Stimulated activated CD4-positive, alpha-beta T cell treated with anti-CD3 and anti-CD28 coated beads, TNF-alpha, amount 100 ng/mL, for 48 hours (primary cell): ENCODE results near the gene FXYD4.
"Not testable (repeated sequence)": the region's sequence is repeated elsewhere in the genome, so short reads cannot be mapped to it uniquely, and the experiment has no call there.

ENCODE experiments used
- DNase-seq, 3 donors: peaks; one replicate each; pipeline ENCODE4 v3.0.0-alpha.2; 2020; ENCODE audit warnings: low read depth in 3 of 3

The FXYD4 gene

DNA sequence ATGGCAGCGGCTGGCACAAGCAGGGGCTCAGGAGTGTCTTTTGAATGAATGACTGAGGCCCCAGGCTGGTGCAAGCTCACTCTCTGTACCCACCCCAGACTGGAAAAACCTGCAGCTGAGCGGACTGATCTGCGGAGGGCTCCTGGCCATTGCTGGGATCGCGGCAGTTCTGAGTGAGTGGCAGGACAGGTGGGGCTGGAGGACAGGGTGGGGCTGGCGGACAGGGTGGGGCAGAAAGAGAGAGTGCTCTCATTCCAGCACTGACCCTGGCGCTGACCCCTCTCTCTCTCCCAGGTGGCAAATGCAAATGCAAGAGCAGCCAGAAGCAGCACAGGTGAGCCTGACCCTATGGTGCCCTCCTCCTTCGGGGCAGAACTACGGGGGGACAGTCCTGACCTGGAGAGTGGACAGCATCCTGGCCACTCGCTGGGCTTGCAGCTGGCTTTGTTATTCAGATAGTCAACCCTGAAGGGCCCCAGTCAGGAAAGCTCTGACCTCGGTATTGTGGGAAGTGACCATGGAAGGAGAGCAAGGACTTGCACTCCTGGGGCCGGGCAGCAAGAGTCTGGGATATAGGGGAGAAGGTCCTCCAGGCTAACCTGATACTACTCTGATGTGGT, 4.1 kb downstream of the FXYD4 start:
- DNase-seq = no peak

DNA sequence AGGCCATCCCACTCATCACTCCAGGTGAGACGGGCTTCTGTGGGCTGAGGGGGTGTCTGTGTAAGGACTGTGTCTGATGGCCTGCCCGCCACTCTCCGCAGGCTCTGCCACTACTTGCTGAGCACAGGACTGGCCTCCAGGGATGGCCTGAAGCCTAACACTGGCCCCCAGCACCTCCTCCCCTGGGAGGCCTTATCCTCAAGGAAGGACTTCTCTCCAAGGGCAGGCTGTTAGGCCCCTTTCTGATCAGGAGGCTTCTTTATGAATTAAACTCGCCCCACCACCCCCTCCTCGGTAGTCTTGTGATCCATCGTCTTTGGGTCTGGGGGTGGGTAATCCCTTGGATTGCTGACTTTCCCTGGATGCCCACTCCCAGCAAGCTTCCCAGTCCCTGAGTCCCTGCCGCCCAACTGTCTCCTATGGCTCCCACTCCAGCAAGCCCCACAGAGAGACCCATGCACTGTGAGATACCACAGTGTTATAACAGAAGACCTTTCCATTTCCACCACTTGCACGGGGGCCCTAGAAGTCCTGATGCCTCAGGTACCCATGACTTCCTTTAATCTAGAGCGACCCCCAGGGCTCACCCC, 4.7 kb downstream of the FXYD4 start:
- no peak for DNase-seq

- no peak for DNase-seq
Measured at GRCh38 chr10:43376828-43377423, 5.5 kb downstream of the FXYD4 start.

DNA sequence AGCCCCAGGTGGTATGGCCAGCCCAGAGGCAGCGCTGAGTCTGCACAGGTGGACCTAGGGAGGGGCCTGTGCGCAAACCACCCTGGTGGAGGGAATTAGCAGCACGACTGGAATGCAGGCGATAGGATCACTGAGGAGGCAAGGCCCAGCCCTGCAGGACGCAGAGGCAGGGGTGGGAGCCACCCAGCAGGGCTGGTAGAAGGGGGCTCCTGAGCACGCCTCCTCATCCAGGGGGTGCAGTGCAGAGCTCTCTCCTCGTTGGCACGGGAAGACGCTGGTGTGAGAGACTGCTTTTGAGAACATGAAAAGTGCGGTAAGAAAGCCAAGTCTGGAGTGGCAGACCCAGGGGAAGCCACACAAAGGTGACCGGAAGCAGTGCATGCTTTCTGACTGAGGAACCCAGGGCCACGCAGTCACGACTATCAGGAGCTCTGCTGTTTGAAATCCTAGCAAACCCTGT, 6.0 kb downstream of the FXYD4 start:
- DNase-seq = no peak

GRCh38 chr10:43380610-43381222, 9.3 kb downstream of the FXYD4 start:
- no peak for DNase-seq

GRCh38 chr10:43383204-43383971, 12.0 kb downstream of the FXYD4 start:
- no peak for DNase-seq

- no peak for DNase-seq
Measured at GRCh38 chr10:43384252-43385221, 13.1 kb downstream of the FXYD4 start.

- DNase-seq = no peak
Measured at GRCh38 chr10:43385412-43386004, 14.1 kb downstream of the FXYD4 start.

- no peak for DNase-seq
Measured at GRCh38 chr10:43386549-43386948, 15.1 kb downstream of the FXYD4 start.

DNA sequence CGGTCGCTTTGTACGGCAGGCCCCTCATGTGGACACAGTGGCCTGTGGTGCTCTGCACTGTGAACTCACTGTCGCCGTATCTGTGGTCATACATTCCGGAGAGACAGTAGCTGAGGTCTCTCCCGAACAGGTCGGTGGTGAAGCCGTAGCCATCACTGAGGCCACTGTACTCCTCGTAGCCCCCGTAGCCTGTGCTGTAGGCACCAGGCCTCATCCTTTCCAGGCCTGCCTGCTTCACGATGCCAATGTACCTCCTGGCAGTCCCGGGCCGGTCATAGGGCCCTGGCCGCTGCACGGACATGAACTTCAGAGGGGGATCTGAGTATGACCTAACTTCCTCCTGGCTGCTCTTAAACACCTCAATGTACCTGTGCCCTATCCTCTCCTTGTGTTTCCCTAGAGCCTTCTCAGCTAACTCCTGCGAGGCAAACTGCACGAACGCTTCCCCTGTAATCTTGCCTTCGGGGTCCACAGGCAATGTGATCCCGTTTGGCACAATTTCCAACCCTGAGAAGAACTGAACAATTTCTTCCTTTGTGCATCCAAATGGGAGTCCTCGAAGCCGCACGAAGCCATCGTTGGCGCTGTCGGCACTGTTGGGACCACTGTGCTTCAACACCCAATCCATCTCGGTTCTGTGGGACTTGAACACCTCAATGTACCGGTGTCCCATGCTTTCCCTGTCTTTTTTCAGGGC, 15.7 kb downstream of the FXYD4 start:
- no peak for DNase-seq

GRCh38 chr10:43387678-43388032, 16.2 kb downstream of the FXYD4 start:
- DNase-seq = no peak

- DNase-seq = no peak
Measured at GRCh38 chr10:43389867-43390266, 18.4 kb downstream of the FXYD4 start.

DNA sequence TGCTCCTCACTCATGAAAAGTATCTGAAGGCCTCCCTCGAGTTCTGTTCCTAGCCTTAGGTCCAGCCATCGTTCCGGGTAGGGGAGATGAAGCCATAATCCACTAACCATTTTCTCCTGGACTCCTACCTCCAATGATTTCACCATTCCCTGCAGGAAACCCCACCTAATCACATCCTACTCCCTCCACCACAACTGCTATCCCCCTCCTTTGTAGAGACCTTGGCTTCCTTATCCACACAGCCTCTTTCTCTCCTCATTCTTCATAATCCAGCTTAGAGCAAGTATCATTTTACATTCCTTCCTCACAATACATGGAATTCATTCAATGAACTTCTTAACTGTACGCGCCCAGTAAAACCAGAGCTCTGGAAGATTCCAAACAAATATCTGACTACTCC, 18.9 kb downstream of the FXYD4 start:
- DNase-seq = no peak

DNA sequence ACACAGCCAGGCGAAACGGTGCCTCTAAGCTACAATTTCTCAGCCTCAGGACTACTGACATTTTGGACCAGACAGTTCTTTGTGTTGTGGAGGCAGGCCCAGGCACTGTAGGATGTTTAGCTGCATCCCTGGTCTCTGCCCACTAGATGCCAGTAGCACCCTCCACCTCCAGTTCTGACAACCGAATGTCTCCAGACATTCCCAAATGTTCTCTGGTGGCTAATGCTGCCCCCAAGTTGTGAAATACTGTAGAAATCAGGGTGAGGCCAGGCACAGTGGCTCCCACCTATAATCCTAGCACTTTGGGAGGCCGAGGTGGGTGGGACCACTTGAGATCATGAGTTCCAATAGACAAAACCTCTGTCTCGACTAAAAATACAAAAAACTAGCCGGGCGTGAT, 19.3 kb downstream of the FXYD4 start:
- no peak for DNase-seq

DNA sequence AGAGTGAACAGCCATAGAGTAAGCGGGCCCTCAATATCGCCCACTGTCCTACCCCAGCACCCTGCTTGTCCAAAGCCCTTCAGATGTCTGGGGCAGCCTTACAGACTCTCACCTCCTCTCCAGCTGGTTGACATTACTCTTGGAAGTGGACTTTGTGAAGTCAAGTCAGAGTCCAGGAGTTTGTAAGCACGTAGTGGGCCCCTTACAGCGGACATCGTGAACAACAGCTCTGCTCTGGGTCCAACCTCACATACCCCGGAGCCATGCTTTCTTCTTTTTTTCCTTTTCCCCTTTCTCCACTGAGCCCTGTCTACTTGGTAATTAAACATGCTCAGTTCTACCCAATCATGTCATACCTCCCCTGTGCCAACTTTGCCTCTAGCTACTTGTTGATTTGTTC, 20.1 kb downstream of the FXYD4 start:
- DNase-seq = no peak

DNA sequence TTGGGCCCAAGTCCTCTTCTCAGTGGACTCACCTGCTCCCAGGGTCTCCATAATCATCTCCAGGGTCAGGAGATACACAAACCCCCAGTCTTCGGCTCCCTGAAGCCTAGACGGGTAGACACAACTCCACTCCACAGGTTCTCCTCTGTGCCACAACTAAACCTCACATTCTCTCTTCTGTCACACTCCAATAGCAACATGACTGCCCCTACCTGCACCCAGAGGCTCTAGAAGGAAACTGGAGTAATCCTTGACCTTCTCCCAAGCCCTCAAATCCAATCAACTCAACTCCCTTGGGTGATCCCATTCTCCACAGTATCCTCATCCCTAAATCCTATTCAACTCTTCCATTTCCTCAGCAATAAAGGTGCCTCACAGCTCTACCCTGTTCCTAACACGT, 21.3 kb downstream of the FXYD4 start:
- DNase-seq = no peak

- DNase-seq = not testable (repeated sequence)
Measured at GRCh38 chr10:43393186-43393585, 21.8 kb downstream of the FXYD4 start.

DNA sequence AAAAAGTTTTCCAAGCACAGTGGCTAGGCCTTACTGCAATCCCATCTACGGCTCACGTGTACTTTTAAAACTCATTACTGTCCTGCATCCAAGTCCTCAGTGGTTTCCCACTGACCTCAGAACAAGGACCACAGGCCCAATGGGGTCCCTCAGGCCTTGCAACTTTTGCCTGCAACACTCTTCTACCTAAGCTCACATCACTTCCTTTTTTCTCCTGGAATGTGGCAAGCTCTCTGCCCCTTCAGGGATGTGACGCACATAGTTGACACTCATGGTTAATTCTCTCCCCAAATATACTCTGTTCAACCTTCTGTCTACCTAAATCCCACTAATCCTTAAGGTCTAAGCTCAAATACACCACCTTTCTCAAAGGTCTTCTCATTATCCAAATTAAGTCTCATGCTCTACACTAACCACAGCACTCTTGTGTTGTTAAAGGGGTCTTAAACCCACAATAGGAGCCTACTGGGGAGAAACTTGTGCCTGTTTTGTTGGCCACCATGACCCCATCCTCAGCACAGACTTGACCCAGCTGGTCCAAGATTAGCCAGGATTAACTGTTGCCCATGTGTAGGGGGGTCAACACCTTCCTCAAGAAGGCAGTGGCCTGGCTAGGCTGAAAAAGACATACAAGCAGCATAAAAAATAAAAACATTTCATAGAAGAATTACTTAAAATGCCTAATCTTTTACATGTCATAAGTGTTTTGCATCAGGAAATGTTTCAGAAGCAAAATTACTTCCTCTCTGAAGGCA, 22.3 kb downstream of the FXYD4 start:
- no peak for DNase-seq

- DNase-seq = no peak
Measured at GRCh38 chr10:43394868-43395267, 23.4 kb downstream of the FXYD4 start.
